ENCODE data around the gene GSTM1. TPM values are rescaled to one million over a fixed set of nuclear protein-coding genes. Genes with fewer than 3 reads are reported as not detected.

Gene GSTM1
- total and polyA plus RNA-seq, 2 of the 8 experiments (the other 6 are each of a cell fraction or from before 2014, with no cell fraction given) = 16.7 to 42.5 TPM

DNA sequence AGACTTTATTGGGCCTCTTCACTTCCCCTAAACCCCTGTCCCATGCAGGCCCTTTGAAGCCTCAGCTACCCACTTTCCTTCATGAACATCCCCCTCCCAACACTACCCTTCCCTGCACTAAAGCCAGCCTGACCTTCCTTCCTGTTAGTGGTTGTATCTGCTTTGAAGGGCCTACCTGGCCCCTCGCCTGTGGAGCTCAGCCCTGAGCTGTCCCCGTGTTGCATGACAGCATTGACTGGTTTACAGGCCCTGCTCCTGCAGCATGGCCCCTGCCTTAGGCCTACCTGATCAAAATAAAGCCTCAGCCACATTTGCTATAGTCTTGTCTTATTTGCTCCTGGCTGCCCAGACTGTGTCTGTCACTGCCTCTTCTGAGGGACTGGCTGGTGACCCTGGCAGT is 26.2 kb upstream of the GSTM1 start:
- no peak overlapping the region for H2BK120ac ChIP-seq (replicated peaks; ENCODE audit: low read depth, low read length)
- H3K9me3 ChIP-seq (ENCODE audit: insufficient read depth in 2 of 2, low read depth in 1 of 2, low read length in 1 of 2) = no peaks in the 10 kb centered on the region
- H3K27ac ChIP-seq (ENCODE audit: low read depth, low read length) = no peak overlapping the region
- no peak overlapping the region for H2BK15ac ChIP-seq (ENCODE audit: low read length)
- no peak overlapping the region for H3K56ac ChIP-seq (replicated peaks; ENCODE audit: insufficient read length, low read depth, low read length)
- H3K79me1 ChIP-seq (ENCODE audit: low read depth, low read length) = no peaks in the 10 kb centered on the region
- peaks cover under 1% of the 10 kb centered on the region; the same call in 1 of the 2 replicates for H3K23me2 ChIP-seq (ENCODE audit: low read depth, low read length)
- H3K18ac ChIP-seq (ENCODE audit: extremely low read depth, low read length) = no peak overlapping the region
- no peak overlapping the region for H2BK20ac ChIP-seq (ENCODE audit: low read length)
- no peaks in the 10 kb centered on the region for H3K27me3 ChIP-seq (replicated peaks in 1 of 4; ENCODE audit: control insufficient read depth in 3 of 4, extremely low read depth in 1 of 4, insufficient read depth in 3 of 4, low read length in 3 of 4)
- H3K23ac ChIP-seq (ENCODE audit: insufficient read length) = no peak overlapping the region
- TF ChIP-seq SRF (IDR thresholded peaks at IDR 0.05; ENCODE audit: low read depth, low read length) = no peak
- TF ChIP-seq BACH1 (IDR thresholded peaks at IDR 0.05; ENCODE audit: low read length) = no peak
- no peak for TF ChIP-seq SP4 (IDR thresholded peaks at IDR 0.05; ENCODE audit: low read length)
- TF ChIP-seq CHD2 (IDR thresholded peaks at IDR 0.05; ENCODE audit: low read length) = no peak
- no peak for TF ChIP-seq ATF2 (IDR thresholded peaks at IDR 0.05; ENCODE audit: low read length)
- TF ChIP-seq RBBP5 (IDR thresholded peaks at IDR 0.05; ENCODE audit: borderline replicate concordance, low read depth, low read length) = no peak
- TF ChIP-seq GTF2F1 (IDR thresholded peaks at IDR 0.05; ENCODE audit: borderline replicate concordance, low read depth, low read length) = no peak
- TF ChIP-seq SAP30 (IDR thresholded peaks at IDR 0.05; ENCODE audit: insufficient read depth, insufficient replicate concordance, low read length) = no peak
- TF ChIP-seq TEAD4 (IDR thresholded peaks at IDR 0.05; ENCODE audit: low read depth, low read length) = no peak
- no peak for TF ChIP-seq SP1 (IDR thresholded peaks at IDR 0.05; ENCODE audit: low read depth, low read length)
- no peak for TF ChIP-seq POU5F1 (IDR thresholded peaks at IDR 0.05; ENCODE audit: low read depth, low read length)
- H4K5ac ChIP-seq (ENCODE audit: insufficient read length, low read depth, low read length) = no peak overlapping the region
- H3K4ac ChIP-seq (replicated peaks; ENCODE audit: insufficient read length, low read depth, low read length) = no peak overlapping the region
- FAIRE-seq (no peak), DNase-seq (ENCODE audit: low read depth in 1 of 2, low spot score in 2 of 2) (no peak)
- H3K36me3 ChIP-seq (ENCODE audit: control insufficient read depth in 2 of 4, insufficient read depth in 4 of 4, low read length in 3 of 4) = no peaks in the 10 kb centered on the region
- H3K4me3 ChIP-seq (ENCODE audit: extremely low read depth in 1 of 4, insufficient read depth in 2 of 4, low read depth in 3 of 4, low read length in 4 of 4) = no peak overlapping the region
- no peak overlapping the region for H4K91ac ChIP-seq (replicated peaks; ENCODE audit: insufficient read length, low read length)
- H3K4me2 ChIP-seq (ENCODE audit: insufficient read depth in 1 of 2, low read depth in 2 of 2, low read length in 2 of 2) = no peak overlapping the region
- no peak overlapping the region for H2BK5ac ChIP-seq (ENCODE audit: low read depth, low read length)
- ChIA-PET CTCF (ENCODE audit: partially characterized antibody) (interaction anchor here (0.7 to 3.8 kb wide), 9 partner anchors 10 to 129 kb away, joined by 3 to 24 read pairs (median 4); no protein-coding TSS in a partner anchor), POLR2A (ENCODE audit: partially characterized antibody) (interaction anchor here (1.0 kb wide), 1 partner anchor 178 kb away, joined by 4 read pairs; the partner anchor contains the start of gene ATXN7L2)
- no peak overlapping the region for H2BK12ac ChIP-seq (ENCODE audit: low read depth, low read length)
- no peaks in the 10 kb centered on the region for H3K4me1 ChIP-seq (replicated peaks in 1 of 4; ENCODE audit: control insufficient read depth in 3 of 4, insufficient read depth in 4 of 4, low read length in 3 of 4)
- no peaks in the 10 kb centered on the region for H3K79me2 ChIP-seq (ENCODE audit: control insufficient read depth in 1 of 2, insufficient read depth in 2 of 2, low read length in 2 of 2)
- no peak overlapping the region for H3K9ac ChIP-seq (replicated peaks in 1 of 4; ENCODE audit: extremely low read depth in 1 of 4, low read depth in 3 of 4, low read length in 3 of 4)
- 87% methylated on average over 2 of the region's 2 CpGs; no CpG with 5 or more reads in 1 of the 2 experiments for WGBS, 2 experiments (ENCODE audit: extremely low coverage in 1 of 2, insufficient coverage in 1 of 2, insufficient read length in 1 of 2, insufficient replicate concordance in 2 of 2, low coverage in 1 of 2, low lambda C conversion rate in 2 of 2, missing lambda C conversion rate in 1 of 2)
- no peak overlapping the region for H3K14ac ChIP-seq (ENCODE audit: insufficient read length)
- no peaks in the 10 kb centered on the region for H4K20me1 ChIP-seq (replicated peaks in 1 of 2; ENCODE audit: control insufficient read depth in 1 of 2, insufficient read depth in 2 of 2, low read length in 2 of 2)
- H2AK5ac ChIP-seq (ENCODE audit: low read depth, low read length) = no peak overlapping the region
- no peak overlapping the region for H4K8ac ChIP-seq (ENCODE audit: extremely low read depth, insufficient read depth, low read length)
- H2AFZ ChIP-seq (ENCODE audit: low read length) = no peak overlapping the region
